MM.1S (cell line): ENCODE data around the gene IFNG.

Experiments
- EZH2 ChIP-seq: fragments of 300-600 bp; sonication (generic); optimal IDR thresholded peaks from 2 replicates; pipeline ENCODE3; 2017; ENCODE audit warnings: low read depth, mild to moderate bottlenecking, antibody characterized with exemption, low read length, mixed read lengths
- TF ChIP-seq, protein P1 (sequence below): fragments of 300-600 bp; sonication (generic); IDR thresholded peaks from 2 replicates; pipeline ENCODE4 v1.5.1; 2016; ENCODE audit warnings: antibody characterized with exemption, low read length, mixed read lengths

DNA sequence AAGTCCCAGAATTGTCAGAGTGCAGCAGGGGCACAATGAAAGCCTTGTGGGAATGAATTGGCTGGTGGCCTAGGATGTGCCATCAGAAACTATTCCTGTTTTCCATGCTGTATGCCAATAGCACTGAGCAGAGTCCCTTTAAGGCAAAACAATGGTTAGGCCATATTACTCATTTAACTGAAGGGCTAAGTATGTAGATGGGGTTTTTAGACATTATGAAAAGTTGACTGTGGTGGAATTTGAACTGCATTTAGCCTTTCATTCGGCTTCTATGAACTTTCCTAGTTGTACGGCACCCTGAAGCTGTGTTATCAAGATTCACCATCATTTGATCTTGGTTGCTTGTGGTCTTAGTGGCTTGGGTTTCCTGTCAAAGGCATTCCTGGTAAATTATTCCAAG lies 41.3 kb upstream of the IFNG start:
- TF ChIP-seq, protein P1, sequence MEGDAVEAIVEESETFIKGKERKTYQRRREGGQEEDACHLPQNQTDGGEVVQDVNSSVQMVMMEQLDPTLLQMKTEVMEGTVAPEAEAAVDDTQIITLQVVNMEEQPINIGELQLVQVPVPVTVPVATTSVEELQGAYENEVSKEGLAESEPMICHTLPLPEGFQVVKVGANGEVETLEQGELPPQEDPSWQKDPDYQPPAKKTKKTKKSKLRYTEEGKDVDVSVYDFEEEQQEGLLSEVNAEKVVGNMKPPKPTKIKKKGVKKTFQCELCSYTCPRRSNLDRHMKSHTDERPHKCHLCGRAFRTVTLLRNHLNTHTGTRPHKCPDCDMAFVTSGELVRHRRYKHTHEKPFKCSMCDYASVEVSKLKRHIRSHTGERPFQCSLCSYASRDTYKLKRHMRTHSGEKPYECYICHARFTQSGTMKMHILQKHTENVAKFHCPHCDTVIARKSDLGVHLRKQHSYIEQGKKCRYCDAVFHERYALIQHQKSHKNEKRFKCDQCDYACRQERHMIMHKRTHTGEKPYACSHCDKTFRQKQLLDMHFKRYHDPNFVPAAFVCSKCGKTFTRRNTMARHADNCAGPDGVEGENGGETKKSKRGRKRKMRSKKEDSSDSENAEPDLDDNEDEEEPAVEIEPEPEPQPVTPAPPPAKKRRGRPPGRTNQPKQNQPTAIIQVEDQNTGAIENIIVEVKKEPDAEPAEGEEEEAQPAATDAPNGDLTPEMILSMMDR = no peak
- no peak for TF ChIP-seq EZH2
